ENCODE measurements around the gene FAM20B. TPM values are rescaled to one million over a fixed set of nuclear protein-coding genes. Genes with fewer than 3 reads are reported as not detected.

The FAM20B gene
- total RNA-seq, 1 experiment from 2014 or later: 43.0 TPM

DNA sequence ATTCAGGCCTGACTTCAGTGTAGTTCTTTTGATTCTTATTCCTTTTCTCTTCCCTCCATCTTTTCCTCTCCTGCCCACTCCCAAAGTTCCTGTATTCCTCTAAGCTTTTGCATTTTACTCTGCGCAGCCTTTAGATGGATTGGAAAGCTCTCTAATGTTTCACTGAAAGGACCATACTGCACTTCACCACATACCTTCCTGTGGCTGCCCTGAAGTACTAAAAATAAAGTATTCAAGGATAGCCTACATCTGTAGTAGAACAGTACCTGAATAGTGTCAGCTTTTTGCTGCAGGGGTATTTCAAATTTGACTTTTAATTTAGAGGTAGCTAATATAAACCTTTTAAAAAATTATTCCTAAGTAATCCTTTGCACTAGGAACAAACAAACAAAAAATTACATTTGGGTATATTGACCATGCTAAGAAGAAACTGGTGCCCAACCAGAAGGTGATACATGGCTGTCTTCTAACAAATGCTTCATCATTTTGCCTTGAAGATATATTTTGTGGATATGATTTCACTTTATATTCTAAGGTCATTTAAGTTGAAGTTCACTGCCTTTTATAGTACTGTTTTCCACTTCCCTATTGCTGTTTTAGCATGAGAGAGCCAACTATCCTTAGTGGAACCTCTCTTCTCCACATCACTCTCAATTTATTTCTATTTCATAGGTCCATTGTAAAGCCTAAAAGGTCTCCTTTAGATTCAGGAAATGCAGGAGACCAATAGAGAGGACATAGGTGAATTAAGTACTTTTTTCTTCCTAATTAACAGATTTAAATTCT lies 22.8 kb downstream of the FAM20B start:
- DNase-seq (ENCODE audit: low read depth): no peak

- no peak for DNase-seq (ENCODE audit: low read depth)
Observed at GRCh38 chr1:179052776-179053175, 27.1 kb downstream of the FAM20B start.

- DNase-seq (ENCODE audit: low read depth): no peak
Observed at GRCh38 chr1:179053486-179053885, 27.8 kb downstream of the FAM20B start.

- DNase-seq (ENCODE audit: low read depth): no peak
Observed at GRCh38 chr1:179055937-179056336, 30.2 kb downstream of the FAM20B start.

GRCh38 chr1:179058487-179059483 lies 33.1 kb downstream of the FAM20B start:
- peak; percentile 37 for DNase-seq (ENCODE audit: low read depth)

- peak; percentile 61 for DNase-seq (ENCODE audit: low read depth)
Observed at GRCh38 chr1:179061360-179062282, 35.9 kb downstream of the FAM20B start.

DNA sequence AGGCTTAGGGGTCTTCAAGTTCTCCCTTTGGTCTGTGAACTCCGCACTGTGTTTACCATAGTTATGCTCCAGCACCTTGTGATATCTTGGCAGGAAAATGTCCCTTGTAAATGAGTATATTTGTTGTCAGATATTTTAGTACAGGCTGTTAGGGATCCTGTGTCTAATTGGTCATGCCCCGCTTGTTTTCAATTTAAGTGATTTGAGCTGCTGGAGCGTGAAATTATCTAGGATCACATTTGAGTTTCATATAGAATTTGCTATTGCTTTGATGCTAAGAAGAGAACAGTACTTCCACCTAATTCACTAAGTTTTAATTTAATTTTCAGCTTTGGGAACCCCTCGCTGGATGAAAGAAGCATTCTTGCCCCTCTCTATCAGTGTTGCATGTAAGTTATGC lies 40.8 kb downstream of the FAM20B start:
- no peak for DNase-seq (ENCODE audit: low read depth)

DNA sequence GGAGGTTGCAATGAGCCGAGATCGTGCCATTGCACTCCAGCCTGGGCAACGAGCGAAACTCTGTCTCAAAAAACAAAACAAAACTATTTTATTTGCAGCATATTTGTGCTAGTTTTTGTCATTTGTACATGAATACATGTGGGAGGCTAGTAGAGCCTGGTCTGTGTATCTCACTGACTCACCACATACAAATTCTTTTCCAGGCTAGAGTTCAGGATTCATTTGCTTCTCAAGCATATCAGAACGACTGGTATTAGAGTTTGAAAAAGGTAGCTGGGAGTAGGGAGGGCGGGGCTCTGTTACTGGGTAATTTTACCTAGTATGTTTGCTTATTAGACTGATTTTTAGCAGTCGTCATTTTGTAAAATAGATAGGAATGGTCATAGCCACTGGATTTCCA lies 51.7 kb downstream of the FAM20B start:
- DNase-seq (ENCODE audit: low read depth): no peak

- peak; percentile 79 for DNase-seq (ENCODE audit: low read depth)
Observed at GRCh38 chr1:179079113-179079761, 53.5 kb downstream of the FAM20B start.

GRCh38 chr1:179080866-179081686 lies 55.4 kb downstream of the FAM20B start:
- peak; percentile 25 for DNase-seq (ENCODE audit: low read depth)

DNA sequence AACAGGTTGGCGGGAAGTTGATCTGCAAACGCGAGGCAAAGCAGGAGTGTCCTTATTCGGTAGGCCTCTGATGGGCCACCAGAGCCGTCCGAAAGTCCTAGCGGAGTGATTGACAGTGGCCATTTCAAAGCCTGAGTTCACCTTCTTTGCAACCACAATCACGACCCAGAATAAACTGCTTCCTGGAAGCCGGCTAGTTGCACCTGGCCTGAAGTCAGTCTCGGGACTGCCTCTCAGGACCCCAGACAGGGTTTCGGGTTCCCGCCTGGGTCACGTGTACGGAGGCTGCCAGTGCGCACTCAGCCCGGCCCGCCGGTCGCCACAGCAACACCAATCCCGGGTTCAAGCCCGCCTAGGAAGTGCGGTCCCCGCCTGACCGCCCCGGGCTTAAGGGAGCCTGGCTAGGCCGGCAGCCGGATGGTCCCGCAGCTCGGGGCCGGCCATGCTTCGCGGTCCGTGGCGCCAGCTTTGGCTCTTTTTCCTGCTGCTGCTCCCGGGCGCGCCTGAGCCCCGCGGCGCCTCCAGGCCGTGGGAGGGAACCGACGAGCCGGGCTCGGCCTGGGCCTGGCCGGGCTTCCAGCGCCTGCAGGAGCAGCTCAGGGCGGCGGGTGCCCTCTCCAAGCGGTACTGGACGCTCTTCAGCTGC lies 56.1 kb downstream of the FAM20B start, which contains the start of gene TOR3A:
TOR3A (plus strand) TSS at position 384 of the 646 bp plus-strand sequence; CDS start at position 443, 59 bp downstream.
- DNase-seq (ENCODE audit: low read depth): peak; percentile 92

- peak; percentile 48 for DNase-seq (ENCODE audit: low read depth)
Observed at GRCh38 chr1:179082333-179082998, 56.8 kb downstream of the FAM20B start.

- peak; percentile 43 for DNase-seq (ENCODE audit: low read depth)
Observed at GRCh38 chr1:179082999-179083335, 57.3 kb downstream of the FAM20B start.

GRCh38 chr1:179083533-179083932 lies 57.8 kb downstream of the FAM20B start:
- no peak for DNase-seq (ENCODE audit: low read depth)

- no peak for DNase-seq (ENCODE audit: low read depth)
Observed at GRCh38 chr1:179087665-179088064, 62.0 kb downstream of the FAM20B start.

DNA sequence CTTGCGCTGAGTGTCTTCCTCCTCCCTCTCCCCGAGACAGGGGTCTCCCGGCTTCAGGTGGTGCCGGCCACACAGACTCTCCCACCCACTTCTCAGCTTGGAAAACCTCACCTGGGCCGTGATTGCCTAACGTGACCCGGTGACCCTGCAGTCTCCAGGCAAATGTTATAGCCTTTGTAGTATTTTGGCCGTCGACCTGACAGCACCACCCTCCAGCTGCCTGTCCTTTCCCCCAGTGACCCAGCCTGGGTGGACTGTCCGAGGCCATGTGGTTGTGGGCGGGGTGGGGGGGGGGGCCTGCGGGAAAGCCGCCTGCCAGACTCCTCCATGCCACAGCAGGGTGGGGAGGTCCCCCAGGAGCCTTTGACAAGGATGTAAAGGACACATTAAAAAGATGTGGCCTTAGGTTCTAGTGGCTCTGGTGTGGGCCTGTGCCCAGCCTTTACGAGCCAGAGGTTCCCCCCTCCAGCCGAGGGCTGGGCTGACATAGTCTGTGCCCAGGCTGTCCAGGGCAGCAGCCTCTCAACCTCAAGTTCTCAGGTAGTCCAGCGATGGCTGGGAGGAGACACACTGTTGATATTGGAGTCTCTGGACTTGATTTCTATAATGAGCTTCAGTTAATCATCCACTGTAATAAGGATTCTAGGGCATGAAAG lies 64.3 kb downstream of the FAM20B start:
- no peak for DNase-seq (ENCODE audit: low read depth)

GRCh38 chr1:179090522-179090921 lies 64.8 kb downstream of the FAM20B start:
- DNase-seq (ENCODE audit: low read depth): no peak

DNA sequence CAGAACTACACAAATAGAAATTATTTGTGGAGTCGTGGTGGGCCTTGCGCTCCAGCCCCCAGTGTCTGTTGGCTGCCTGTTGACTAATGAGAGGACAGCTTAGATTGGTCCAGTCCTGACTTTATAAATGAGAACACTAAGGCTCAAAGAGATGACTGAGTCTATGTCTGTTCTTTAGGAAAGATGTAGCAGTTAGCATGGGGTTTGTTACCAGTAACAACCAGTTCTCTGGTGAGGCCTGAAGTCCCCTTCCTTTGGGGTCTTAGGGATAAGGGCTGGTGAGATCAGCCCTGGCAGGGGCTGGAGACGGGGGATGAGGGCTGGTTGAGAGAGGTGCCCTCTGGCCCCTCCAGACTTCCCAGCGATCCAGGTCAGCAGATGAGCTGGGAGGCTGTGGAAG lies 65.2 kb downstream of the FAM20B start:
- DNase-seq (ENCODE audit: low read depth): no peak

Data from M059J (cell line).